ENCODE results near the gene TEX36. TPM values are rescaled to one million over a fixed set of nuclear protein-coding genes. Genes with fewer than 3 reads are reported as not detected.

The TEX36 gene, protein sequence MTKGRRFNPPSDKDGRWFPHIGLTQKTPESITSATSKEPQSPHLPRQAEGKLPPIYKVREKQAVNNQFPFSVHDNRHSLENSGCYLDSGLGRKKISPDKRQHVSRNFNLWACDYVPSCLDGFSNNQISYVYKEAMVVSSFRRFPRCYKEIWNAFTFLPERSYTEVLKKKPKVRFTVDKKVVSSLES
- not detected for total RNA-seq (ENCODE audit: unreplicated experiment)
- long read RNA-seq: 0 reads

DNA sequence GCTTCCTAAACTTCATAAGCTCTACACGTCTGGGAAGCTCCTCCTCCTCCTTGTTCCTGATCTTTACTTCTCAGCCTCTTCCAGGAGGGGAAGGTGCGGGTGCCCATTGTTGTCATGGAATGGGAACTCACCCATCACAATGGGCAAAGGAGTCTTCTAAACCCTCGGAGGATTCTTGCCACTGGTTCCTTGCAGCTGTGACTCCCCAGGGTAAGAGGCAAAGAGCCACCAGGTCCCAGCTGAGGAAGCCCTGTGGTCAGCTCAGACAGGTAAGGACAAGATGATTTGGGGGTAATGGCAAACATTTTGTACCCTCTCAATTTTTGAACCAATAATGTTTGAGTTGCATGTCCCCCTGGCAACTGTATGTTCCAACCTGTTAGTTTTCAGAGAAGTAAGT lies at the start of gene TEX36:
Gene TEX36 (minus strand): TSS at position 101 of the 400 bp plus-strand sequence. CDS start 174 bp downstream, outside the sequence.
- TF ChIP-seq, protein P1, sequence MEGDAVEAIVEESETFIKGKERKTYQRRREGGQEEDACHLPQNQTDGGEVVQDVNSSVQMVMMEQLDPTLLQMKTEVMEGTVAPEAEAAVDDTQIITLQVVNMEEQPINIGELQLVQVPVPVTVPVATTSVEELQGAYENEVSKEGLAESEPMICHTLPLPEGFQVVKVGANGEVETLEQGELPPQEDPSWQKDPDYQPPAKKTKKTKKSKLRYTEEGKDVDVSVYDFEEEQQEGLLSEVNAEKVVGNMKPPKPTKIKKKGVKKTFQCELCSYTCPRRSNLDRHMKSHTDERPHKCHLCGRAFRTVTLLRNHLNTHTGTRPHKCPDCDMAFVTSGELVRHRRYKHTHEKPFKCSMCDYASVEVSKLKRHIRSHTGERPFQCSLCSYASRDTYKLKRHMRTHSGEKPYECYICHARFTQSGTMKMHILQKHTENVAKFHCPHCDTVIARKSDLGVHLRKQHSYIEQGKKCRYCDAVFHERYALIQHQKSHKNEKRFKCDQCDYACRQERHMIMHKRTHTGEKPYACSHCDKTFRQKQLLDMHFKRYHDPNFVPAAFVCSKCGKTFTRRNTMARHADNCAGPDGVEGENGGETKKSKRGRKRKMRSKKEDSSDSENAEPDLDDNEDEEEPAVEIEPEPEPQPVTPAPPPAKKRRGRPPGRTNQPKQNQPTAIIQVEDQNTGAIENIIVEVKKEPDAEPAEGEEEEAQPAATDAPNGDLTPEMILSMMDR (IDR thresholded peaks at IDR 0.05; ENCODE audit: partially characterized antibody, unreplicated experiment): no peak
- Mint-ChIP-seq H3K27ac (ENCODE audit: unreplicated experiment) (no peak within 1 kb of the TSS), H3K4me3 (ENCODE audit: unreplicated experiment) (no peak within 1 kb of the TSS), H3K4me1 (ENCODE audit: low read depth, unreplicated experiment) (no peaks in the 10 kb centered on the region), H3K27me3 (ENCODE audit: unreplicated experiment) (no peaks in the 10 kb centered on the region), H3K36me3 (ENCODE audit: unreplicated experiment) (peaks cover 6% of the 10 kb centered on the region), H3K9me3 (ENCODE audit: unreplicated experiment) (peaks cover 5% of the 10 kb centered on the region)
- no peak for DNase-seq

DNA sequence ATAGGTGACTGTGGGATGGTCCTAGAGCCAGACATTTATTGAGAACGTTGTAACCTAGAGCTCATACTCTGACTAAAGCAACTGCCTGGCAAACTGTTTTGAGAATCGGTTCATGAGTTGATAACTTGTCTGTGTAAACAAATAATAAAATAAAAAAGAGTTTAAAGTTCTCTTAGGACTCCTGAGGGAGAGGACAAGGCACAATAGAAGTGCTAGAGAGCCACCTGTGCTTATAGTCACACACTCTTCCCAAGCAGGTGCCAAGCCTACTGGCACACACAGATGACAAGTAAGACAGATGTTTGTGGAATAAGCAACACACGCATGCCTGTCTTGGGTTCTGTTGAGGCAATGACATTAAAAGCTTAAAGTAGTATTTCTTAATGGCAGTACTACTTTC lies 44.5 kb upstream of the TEX36 start:
- Mint-ChIP-seq H3K4me3 (ENCODE audit: unreplicated experiment) (no peak overlapping the region), H3K9me3 (ENCODE audit: unreplicated experiment) (no peaks in the 10 kb centered on the region), H3K36me3 (ENCODE audit: unreplicated experiment) (no peaks in the 10 kb centered on the region), H3K27ac (ENCODE audit: unreplicated experiment) (no peak overlapping the region), H3K4me1 (ENCODE audit: low read depth, unreplicated experiment) (no peaks in the 10 kb centered on the region), H3K27me3 (ENCODE audit: unreplicated experiment) (no peaks in the 10 kb centered on the region)
- TF ChIP-seq, protein P1 (IDR thresholded peaks at IDR 0.05; ENCODE audit: partially characterized antibody, unreplicated experiment): no peak
- no peak for DNase-seq

DNA sequence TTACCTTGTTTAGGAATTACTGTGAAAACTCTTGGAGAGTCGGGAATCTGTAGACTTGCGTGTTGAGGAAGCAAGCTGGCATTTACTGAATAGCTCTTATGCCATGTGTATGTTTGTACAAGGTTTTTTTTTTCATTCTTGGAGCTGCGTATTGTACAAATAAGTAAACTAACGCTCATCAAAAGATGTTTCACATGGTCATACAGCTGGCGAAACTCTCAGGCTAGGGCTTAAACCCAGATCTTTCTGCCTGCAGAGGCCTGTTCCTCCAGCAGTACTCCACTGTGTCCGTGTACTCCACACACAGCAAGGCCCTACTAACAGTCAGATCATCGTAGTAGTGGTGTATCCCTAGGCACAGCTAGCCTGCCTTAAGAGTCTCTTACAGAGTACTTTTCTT lies 44.0 kb upstream of the TEX36 start:
- H3K36me3 Mint-ChIP-seq (ENCODE audit: unreplicated experiment): no peaks in the 10 kb centered on the region
- H3K9me3 Mint-ChIP-seq (ENCODE audit: unreplicated experiment): no peaks in the 10 kb centered on the region
- no peak overlapping the region for H3K27ac Mint-ChIP-seq (ENCODE audit: unreplicated experiment)
- H3K27me3 Mint-ChIP-seq (ENCODE audit: unreplicated experiment): no peaks in the 10 kb centered on the region
- DNase-seq: no peak
- TF ChIP-seq, protein P1 (IDR thresholded peaks at IDR 0.05; ENCODE audit: partially characterized antibody, unreplicated experiment): no peak
- H3K4me1 Mint-ChIP-seq (ENCODE audit: low read depth, unreplicated experiment): no peaks in the 10 kb centered on the region
- H3K4me3 Mint-ChIP-seq (ENCODE audit: unreplicated experiment): no peak overlapping the region

DNA sequence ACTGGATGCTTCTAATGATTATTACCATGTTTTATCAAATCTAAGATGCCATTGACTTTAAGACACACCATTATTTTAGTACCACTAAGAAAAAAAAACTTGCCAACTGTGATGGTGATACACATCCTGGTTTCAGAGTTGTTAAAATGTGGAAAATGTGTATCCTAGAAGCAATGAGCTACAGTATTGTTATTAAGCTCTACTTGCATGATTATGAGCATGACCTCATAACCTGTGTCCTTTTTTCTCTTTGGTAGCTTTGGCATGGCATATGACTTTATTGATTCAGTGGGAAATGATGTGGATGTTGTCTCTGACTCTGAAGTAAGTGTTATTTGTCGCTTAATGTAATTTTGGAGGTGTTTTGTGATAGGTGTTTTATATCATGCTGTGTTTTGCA lies 39.8 kb upstream of the TEX36 start:
- Mint-ChIP-seq H3K36me3 (ENCODE audit: unreplicated experiment) (peaks cover 4% of the 10 kb centered on the region), H3K27me3 (ENCODE audit: unreplicated experiment) (no peaks in the 10 kb centered on the region), H3K27ac (ENCODE audit: unreplicated experiment) (no peak overlapping the region), H3K9me3 (ENCODE audit: unreplicated experiment) (peaks cover 4% of the 10 kb centered on the region), H3K4me1 (ENCODE audit: low read depth, unreplicated experiment) (no peaks in the 10 kb centered on the region), H3K4me3 (ENCODE audit: unreplicated experiment) (no peak overlapping the region)
- TF ChIP-seq, protein P1 (IDR thresholded peaks at IDR 0.05; ENCODE audit: partially characterized antibody, unreplicated experiment): no peak
- DNase-seq: no peak

DNA sequence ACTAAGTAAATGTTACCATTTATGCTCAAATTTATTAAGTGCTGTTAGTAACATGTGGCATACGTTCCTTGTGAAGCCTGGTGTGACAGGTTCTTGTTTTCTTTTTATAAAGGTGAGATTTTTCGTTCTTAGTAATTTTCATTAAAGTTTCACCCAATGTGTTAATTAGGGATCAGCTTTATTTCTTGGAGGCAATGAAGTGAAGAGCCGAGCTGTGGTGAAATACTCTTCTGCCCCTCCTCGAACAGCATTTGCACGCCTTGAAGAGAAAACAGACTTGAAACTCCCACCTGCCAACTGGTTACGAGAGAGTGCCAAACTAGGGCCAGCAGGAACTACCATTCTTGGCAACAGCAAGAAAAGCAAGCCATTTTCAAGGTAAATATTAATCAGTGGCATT lies 38.1 kb upstream of the TEX36 start:
- Mint-ChIP-seq H3K4me1 (ENCODE audit: low read depth, unreplicated experiment) (no peaks in the 10 kb centered on the region), H3K27ac (ENCODE audit: unreplicated experiment) (no peak overlapping the region), H3K4me3 (ENCODE audit: unreplicated experiment) (peak overlapping the region; percentile 74), H3K9me3 (ENCODE audit: unreplicated experiment) (peaks cover 6% of the 10 kb centered on the region), H3K36me3 (ENCODE audit: unreplicated experiment) (peaks cover 5% of the 10 kb centered on the region), H3K27me3 (ENCODE audit: unreplicated experiment) (no peaks in the 10 kb centered on the region)
- TF ChIP-seq, protein P1 (IDR thresholded peaks at IDR 0.05; ENCODE audit: partially characterized antibody, unreplicated experiment): no peak
- no peak for DNase-seq

Data from glutamatergic neuron (in vitro differentiated cells).